Measurements from ENCODE around the gene PSD. TPM values are rescaled to one million over a fixed set of nuclear protein-coding genes. Genes with fewer than 3 reads are reported as not detected.

PSD gene
- total RNA-seq, 1 experiment from 2014 or later = 0.75 TPM

DNA sequence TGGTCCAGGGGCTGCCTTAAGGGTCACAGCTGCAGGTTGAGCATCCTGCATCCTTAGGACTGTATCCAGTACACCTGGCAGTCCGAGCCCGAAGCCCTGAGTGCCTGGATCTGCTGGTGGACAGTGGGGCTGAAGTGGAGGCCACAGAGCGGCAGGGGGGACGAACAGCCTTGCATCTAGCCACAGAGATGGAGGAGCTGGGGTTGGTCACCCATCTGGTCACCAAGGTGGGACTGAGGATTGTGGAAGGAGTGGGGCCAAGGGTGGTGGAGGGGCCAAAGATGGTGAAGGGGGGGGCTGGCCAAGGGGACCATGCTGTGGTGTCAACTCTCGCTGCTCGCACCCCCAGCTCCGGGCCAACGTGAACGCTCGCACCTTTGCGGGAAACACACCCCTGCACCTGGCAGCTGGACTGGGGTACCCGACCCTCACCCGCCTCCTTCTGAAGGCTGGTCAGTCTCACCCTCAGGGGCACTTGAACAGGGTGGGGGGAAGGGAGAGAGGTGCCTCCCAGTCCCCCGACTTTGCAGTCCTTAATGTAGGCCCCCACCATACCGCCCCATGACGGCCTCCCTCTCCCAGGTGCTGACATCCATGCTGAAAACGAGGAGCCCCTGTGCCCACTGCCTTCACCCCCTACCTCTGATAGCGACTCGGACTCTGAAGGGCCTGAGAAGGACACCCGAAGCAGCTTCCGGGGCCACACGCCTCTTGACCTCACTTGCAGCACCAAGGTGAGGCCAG is 17.8 kb downstream of the PSD start:
- H3K36me3 Mint-ChIP-seq (ENCODE audit: insufficient read depth, unreplicated experiment) = peaks cover 50% of the 10 kb centered on the region
- no peak for TF ChIP-seq CTCF (IDR thresholded peaks at IDR 0.05; ENCODE audit: unreplicated experiment)
- no peak for DNase-seq (ENCODE audit: unreplicated experiment)
- intact Hi-C loops (cut with micrococcal nuclease) = no loop called here
- no peak overlapping the region for H3K27ac Mint-ChIP-seq (ENCODE audit: low read depth, unreplicated experiment)
- peaks cover 23% of the 10 kb centered on the region for H3K4me1 Mint-ChIP-seq (ENCODE audit: insufficient read depth, unreplicated experiment)
- CTCF ChIA-PET = interaction anchor here (0.6 to 10.5 kb wide), 19 partner anchors 9 to 322 kb away, joined by 3 to 137 read pairs (median 4); partner anchors contain the start of genes C10orf95 and FBXL15
- H3K4me3 Mint-ChIP-seq (ENCODE audit: unreplicated experiment) = peak overlapping the region; percentile 48
- no TSS peak for BruUV-seq (replicated peaks)
- no peaks in the 10 kb centered on the region for H3K27me3 Mint-ChIP-seq (ENCODE audit: insufficient read depth, unreplicated experiment)
- POLR2A ChIA-PET = interaction anchor here (1.2 to 8.4 kb wide), 3 partner anchors 21 to 171 kb away, joined by 4 to 90 read pairs (median 5); partner anchors contain the start of genes C10orf95 and FBXL15
- no peaks in the 10 kb centered on the region for H3K9me3 Mint-ChIP-seq (ENCODE audit: unreplicated experiment)

DNA sequence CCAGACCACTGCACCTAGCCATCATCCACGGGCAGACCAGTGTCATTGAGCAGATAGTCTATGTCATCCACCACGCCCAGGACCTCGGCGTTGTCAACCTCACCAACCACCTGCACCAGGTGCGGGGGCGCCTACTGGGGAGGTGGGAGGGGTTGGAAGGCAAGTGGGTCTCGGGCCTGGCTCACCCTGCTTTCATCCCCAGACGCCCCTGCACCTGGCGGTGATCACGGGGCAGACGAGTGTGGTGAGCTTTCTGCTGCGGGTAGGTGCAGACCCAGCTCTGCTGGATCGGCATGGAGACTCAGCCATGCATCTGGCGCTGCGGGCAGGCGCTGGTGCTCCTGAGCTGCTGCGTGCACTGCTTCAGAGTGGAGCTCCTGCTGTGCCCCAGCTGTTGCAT is 18.5 kb downstream of the PSD start:
- Mint-ChIP-seq H3K9me3 (ENCODE audit: unreplicated experiment) (no peaks in the 10 kb centered on the region), H3K36me3 (ENCODE audit: insufficient read depth, unreplicated experiment) (peaks cover 50% of the 10 kb centered on the region), H3K27me3 (ENCODE audit: insufficient read depth, unreplicated experiment) (no peaks in the 10 kb centered on the region), H3K27ac (ENCODE audit: low read depth, unreplicated experiment) (no peak overlapping the region), H3K4me1 (ENCODE audit: insufficient read depth, unreplicated experiment) (peaks cover 23% of the 10 kb centered on the region), H3K4me3 (ENCODE audit: unreplicated experiment) (no peak overlapping the region)
- ChIA-PET POLR2A (interaction anchor here (0.5 to 8.4 kb wide), 6 partner anchors 22 to 285 kb away, joined by 3 to 90 read pairs (median 5); partner anchors contain the start of genes C10orf95 and FBXL15), CTCF (interaction anchor here (0.6 to 10.5 kb wide), 33 partner anchors 10 to 322 kb away, joined by 3 to 137 read pairs (median 4); partner anchors contain the start of genes C10orf95, ELOVL3, FBXL15 and GBF1)
- intact Hi-C loops (cut with micrococcal nuclease) = no loop called here
- no peak for TF ChIP-seq CTCF (IDR thresholded peaks at IDR 0.05; ENCODE audit: unreplicated experiment)
- DNase-seq (ENCODE audit: unreplicated experiment) = no peak
- BruUV-seq (replicated peaks) = no TSS peak

DNA sequence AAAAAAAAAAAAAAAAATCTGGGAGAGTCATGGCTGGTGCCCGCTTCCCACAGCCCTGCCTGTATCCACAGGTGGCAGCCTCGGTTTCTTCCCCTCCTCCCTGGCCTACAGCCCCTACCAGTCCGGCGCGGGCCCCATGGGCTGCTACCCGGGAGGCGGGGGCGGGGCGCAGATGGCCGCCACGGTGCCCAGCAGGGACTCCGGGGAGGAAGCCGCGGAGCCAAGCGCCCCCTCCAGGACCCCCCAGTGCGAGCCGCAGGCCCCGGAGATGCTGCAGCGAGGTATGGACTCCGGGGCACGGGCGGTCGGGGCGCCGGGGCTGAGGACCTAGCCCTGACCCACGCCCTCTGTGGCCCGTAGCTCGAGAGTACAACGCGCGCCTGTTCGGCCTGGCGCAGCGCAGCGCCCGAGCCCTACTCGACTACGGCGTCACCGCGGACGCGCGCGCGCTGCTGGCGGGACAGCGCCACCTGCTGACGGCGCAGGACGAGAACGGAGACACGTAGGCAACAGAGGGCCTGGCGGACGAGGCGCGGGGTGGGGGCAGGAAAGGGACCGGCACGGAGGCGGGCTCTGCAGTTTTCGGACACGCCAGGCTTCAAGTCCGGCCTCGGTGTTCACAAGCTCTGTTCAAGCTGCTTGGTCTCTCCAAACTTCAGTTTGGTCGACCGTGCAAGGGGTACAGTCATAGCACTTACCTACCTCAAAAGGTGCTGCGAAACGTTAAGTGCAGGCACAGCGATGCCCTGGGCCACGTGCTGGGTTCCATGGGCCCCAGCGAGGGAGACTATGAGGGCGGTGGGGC is 19.2 kb downstream of the PSD start:
- BruUV-seq (replicated peaks) = no TSS peak
- Mint-ChIP-seq H3K4me1 (ENCODE audit: insufficient read depth, unreplicated experiment) (peaks cover 23% of the 10 kb centered on the region), H3K27ac (ENCODE audit: low read depth, unreplicated experiment) (no peak overlapping the region), H3K9me3 (ENCODE audit: unreplicated experiment) (no peaks in the 10 kb centered on the region), H3K27me3 (ENCODE audit: insufficient read depth, unreplicated experiment) (no peaks in the 10 kb centered on the region), H3K36me3 (ENCODE audit: insufficient read depth, unreplicated experiment) (peaks cover 54% of the 10 kb centered on the region), H3K4me3 (ENCODE audit: unreplicated experiment) (peak overlapping the region; percentile 54)
- ChIA-PET POLR2A (interaction anchor here (0.5 to 8.4 kb wide), 12 partner anchors 15 to 1865 kb away, joined by 3 to 90 read pairs (median 3); partner anchors contain the start of genes C10orf95, FBXL15 and GBF1), CTCF (interaction anchor here (0.6 to 10.5 kb wide), 46 partner anchors 9 to 1415 kb away, joined by 3 to 137 read pairs (median 4); partner anchors contain the start of genes C10orf95, ELOVL3, FBXL15 and GBF1)
- TF ChIP-seq CTCF (IDR thresholded peaks at IDR 0.05; ENCODE audit: unreplicated experiment) = peak; percentile 92
- intact Hi-C loops (cut with micrococcal nuclease) = loop anchor here (1.0 kb wide), 1 partner anchor 230 kb away; no protein-coding TSS in a partner anchor
- peak; percentile 75 for DNase-seq (ENCODE audit: unreplicated experiment)

Measured in MCF 10A (cell line).